HL-60 (cell line): ENCODE results near the gene C10orf71.

ENCODE experiments used
- CTCF ChIP-seq: IDR thresholded peaks from one replicate; pipeline ENCODE4 v1.5.1; 2011; ENCODE audit warnings: low read length, control low read depth, inconsistent platforms; ENCODE audit not compliant: insufficient read depth
- GABPA ChIP-seq: IDR thresholded peaks from 2 replicates; pipeline ENCODE4 v1.6.1; 2012; ENCODE audit warnings: low read depth
- POLR2AphosphoS5 ChIP-seq: IDR thresholded peaks from 2 replicates; pipeline ENCODE4 v1.6.1; 2012; ENCODE audit warnings: low read depth
- REST ChIP-seq: IDR thresholded peaks from 2 replicates; pipeline ENCODE4 v1.6.1; 2012; ENCODE audit warnings: low read depth; ENCODE audit not compliant: insufficient replicate concordance
- SPI1 ChIP-seq: IDR thresholded peaks from 2 replicates; pipeline ENCODE4 v1.6.1; 2012; ENCODE audit warnings: low read depth, mild to moderate bottlenecking, borderline replicate concordance

GRCh38 chr10:49277973-49278372 lies 21.0 kb upstream of the C10orf71 start:
- TF ChIP-seq CTCF: no peak
- TF ChIP-seq POLR2AphosphoS5: no peak
- no peak for TF ChIP-seq REST
- no peak for TF ChIP-seq GABPA
- peak; percentile 76 for TF ChIP-seq SPI1
